Chondrocyte (in vitro differentiated cells): ENCODE data around the gene WBP11. TPM values are rescaled to one million over a fixed set of nuclear protein-coding genes. Genes with fewer than 3 reads are reported as not detected.

Source experiments
- DNase-seq: peaks from one replicate; pipeline ENCODE4 v3.0.0; 2021; ENCODE audit warnings: mixed read lengths, low spot score
- H3K27ac Mint-ChIP-seq: one replicate; pipeline ENCODE4 v1.8.0; 2021; ENCODE audit warnings: mild to moderate bottlenecking, moderate library complexity, mixed read lengths; ENCODE audit not compliant: unreplicated experiment
- H3K27me3 Mint-ChIP-seq: 2 replicates; pipeline ENCODE4 v1.8.0; 2021; ENCODE audit warnings: low read depth, mixed read lengths
- H3K36me3 Mint-ChIP-seq: 2 replicates; pipeline ENCODE4 v1.8.0; 2021; ENCODE audit warnings: low read depth, mixed read lengths
- H3K4me1 Mint-ChIP-seq: 2 replicates; pipeline ENCODE4 v1.8.0; 2021; ENCODE audit warnings: low read depth, mild to moderate bottlenecking, mixed read lengths
- H3K4me3 Mint-ChIP-seq: one replicate; pipeline ENCODE4 v1.8.0; 2021; ENCODE audit warnings: mild to moderate bottlenecking, moderate library complexity, mixed read lengths; ENCODE audit not compliant: unreplicated experiment
- H3K9me3 Mint-ChIP-seq: 2 replicates; pipeline ENCODE4 v1.8.0; 2021; ENCODE audit warnings: low read depth, mixed read lengths
- CTCF ChIP-seq: fragments of 200-600 bp; sonication (generic); IDR thresholded peaks from 2 replicates; pipeline ENCODE4 v1.5.0; 2021; ENCODE audit warnings: antibody characterized with exemption, mild to moderate bottlenecking, moderate library complexity
- total RNA-seq: library from RNA; stranded (reverse); gene quantifications from 3 replicates; pipeline ENCODE4 v1.2.1, GENCODE V29; 2021

The WBP11 gene
- total RNA-seq, 1 donor from 2014 or later = 46.2 TPM

DNA sequence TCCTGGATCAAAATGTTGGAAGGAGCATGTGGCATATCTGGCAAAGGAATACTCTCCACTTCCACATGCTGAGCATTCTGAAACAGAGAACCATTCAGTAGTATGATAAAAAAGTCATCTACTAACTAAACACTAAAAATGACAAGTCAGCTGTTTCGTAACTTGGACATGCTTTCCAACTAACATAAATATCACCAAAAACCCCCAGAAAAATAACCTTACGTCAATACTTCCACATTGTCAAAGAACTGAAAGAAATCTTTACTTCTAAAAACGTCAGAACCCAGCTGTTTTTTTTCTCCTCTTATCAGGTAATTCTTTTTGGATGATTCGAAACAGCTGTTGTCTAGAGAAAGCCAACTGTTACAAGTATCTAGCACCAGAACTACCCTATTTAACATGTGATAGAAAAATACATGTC, 8.2 kb downstream of the WBP11 start:
- no peak overlapping the region for H3K4me3 Mint-ChIP-seq
- TF ChIP-seq CTCF = no peak
- H3K27me3 Mint-ChIP-seq = no peaks in the 10 kb centered on the region
- no peak for DNase-seq
- no peak overlapping the region for H3K27ac Mint-ChIP-seq
- H3K4me1 Mint-ChIP-seq = no peaks in the 10 kb centered on the region
- no peaks in the 10 kb centered on the region for H3K9me3 Mint-ChIP-seq
- peaks cover 45% of the 10 kb centered on the region for H3K36me3 Mint-ChIP-seq

GRCh38 chr12:14785568-14785967, 17.7 kb downstream of the WBP11 start:
- H3K9me3 Mint-ChIP-seq = no peaks in the 10 kb centered on the region
- H3K27ac Mint-ChIP-seq = no peak overlapping the region
- DNase-seq = no peak
- peaks cover 36% of the 10 kb centered on the region for H3K36me3 Mint-ChIP-seq
- no peak overlapping the region for H3K4me3 Mint-ChIP-seq
- no peaks in the 10 kb centered on the region for H3K27me3 Mint-ChIP-seq
- no peak for TF ChIP-seq CTCF
- H3K4me1 Mint-ChIP-seq = peaks cover under 1% of the 10 kb centered on the region

DNA sequence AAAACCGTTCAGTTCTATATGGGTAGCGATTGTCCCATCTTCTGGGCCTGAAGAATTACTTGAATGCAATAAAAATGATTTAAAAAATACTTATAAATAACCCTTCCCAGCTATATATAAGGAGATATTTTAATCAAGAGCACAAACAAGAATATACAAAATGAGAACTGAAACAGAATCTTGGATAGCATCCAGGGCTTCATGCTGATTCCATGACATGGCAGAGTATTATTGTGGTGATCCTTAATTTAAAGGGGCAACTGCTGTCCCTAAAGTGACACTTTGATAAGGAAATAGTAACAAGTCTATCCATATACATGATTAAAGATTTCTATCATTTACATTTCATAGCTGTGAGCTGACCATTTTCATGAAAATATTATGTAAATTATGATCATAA, 18.8 kb downstream of the WBP11 start:
- Mint-ChIP-seq H3K4me1 (peaks cover 12% of the 10 kb centered on the region), H3K27ac (no peak overlapping the region), H3K9me3 (no peaks in the 10 kb centered on the region), H3K27me3 (no peaks in the 10 kb centered on the region), H3K4me3 (no peak overlapping the region), H3K36me3 (peaks cover 25% of the 10 kb centered on the region)
- no peak for TF ChIP-seq CTCF
- DNase-seq = no peak

- DNase-seq = no peak
- Mint-ChIP-seq H3K4me3 (no peak overlapping the region), H3K36me3 (peaks cover 13% of the 10 kb centered on the region), H3K27me3 (no peaks in the 10 kb centered on the region), H3K9me3 (no peaks in the 10 kb centered on the region), H3K27ac (no peak overlapping the region), H3K4me1 (peaks cover 12% of the 10 kb centered on the region)
- TF ChIP-seq CTCF = no peak
Measured at GRCh38 chr12:14782756-14783155, 20.5 kb downstream of the WBP11 start.

DNA sequence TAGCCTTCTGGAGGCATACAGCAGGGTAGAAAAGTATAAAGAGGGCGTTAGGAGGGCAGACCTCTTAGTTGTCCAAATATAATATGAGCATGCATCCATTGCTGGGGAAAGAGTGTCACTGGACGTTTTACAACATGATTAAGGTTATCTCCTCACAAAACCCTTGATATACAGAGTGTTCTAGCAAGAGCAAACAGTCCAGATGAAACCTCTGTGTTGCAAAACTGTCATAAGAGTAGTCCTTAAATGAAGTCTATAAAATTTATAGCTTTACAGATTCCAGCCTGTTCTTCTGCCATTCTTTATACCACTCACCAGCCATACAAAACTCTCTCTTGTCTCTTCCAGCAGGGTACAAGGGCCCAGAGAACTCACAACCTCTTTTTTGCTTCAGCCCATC, 21.7 kb downstream of the WBP11 start:
- Mint-ChIP-seq H3K27ac (no peak overlapping the region), H3K4me3 (no peak overlapping the region), H3K9me3 (no peaks in the 10 kb centered on the region), H3K27me3 (no peaks in the 10 kb centered on the region), H3K36me3 (peaks cover 4% of the 10 kb centered on the region), H3K4me1 (peaks cover 23% of the 10 kb centered on the region)
- no peak for TF ChIP-seq CTCF
- DNase-seq = no peak
